UCSD-AML1 (cell line): ENCODE measurements around the gene POC1A.

Source experiments
- DNase-seq: peaks from one replicate; lab custom pipeline; 2025; ENCODE audit not compliant: unreplicated experiment; lab: John Stamatoyannopoulos, UW

The POC1A gene

GRCh38 chr3:52132041-52132440 is 22.2 kb downstream of the POC1A start:
- no peak for DNase-seq

GRCh38 chr3:52130966-52131622 is 23.1 kb downstream of the POC1A start:
- DNase-seq = no peak

GRCh38 chr3:52128118-52128683 is 26.0 kb downstream of the POC1A start:
- DNase-seq = peak; percentile 42

GRCh38 chr3:52126500-52126899 is 27.7 kb downstream of the POC1A start:
- DNase-seq = no peak

- no peak for DNase-seq
These were observed 28.2 kb downstream of the POC1A start for GRCh38 chr3:52126036-52126435.

- DNase-seq = no peak
These were observed 29.5 kb downstream of the POC1A start for GRCh38 chr3:52124766-52125165.

- DNase-seq = no peak
These were observed 30.1 kb downstream of the POC1A start for GRCh38 chr3:52124126-52124525.

- DNase-seq = peak; percentile 87
These were observed 31.0 kb downstream of the POC1A start for GRCh38 chr3:52123106-52123725.

GRCh38 chr3:52122491-52122890 is 31.7 kb downstream of the POC1A start:
- no peak for DNase-seq

- DNase-seq = peak; percentile 70
These were observed 32.4 kb downstream of the POC1A start for GRCh38 chr3:52121813-52122212.

- DNase-seq = peak; percentile 86
These were observed 32.8 kb downstream of the POC1A start for GRCh38 chr3:52121464-52121805.

GRCh38 chr3:52120556-52121463 is 33.4 kb downstream of the POC1A start:
- DNase-seq = no peak

- DNase-seq = no peak
These were observed 34.4 kb downstream of the POC1A start for GRCh38 chr3:52119826-52120225.

GRCh38 chr3:52119099-52119498 is 35.1 kb downstream of the POC1A start:
- no peak for DNase-seq

- DNase-seq = no peak
These were observed 35.9 kb downstream of the POC1A start for GRCh38 chr3:52118156-52118875.

GRCh38 chr3:52117537-52117936 is 36.7 kb downstream of the POC1A start:
- DNase-seq = no peak

GRCh38 chr3:52112056-52112455 is 42.2 kb downstream of the POC1A start:
- DNase-seq = no peak

GRCh38 chr3:52110502-52110901 is 43.7 kb downstream of the POC1A start:
- DNase-seq = no peak

- no peak for DNase-seq
These were observed 44.5 kb downstream of the POC1A start for GRCh38 chr3:52109611-52110301.
